A549 (cell line): ENCODE measurements around the gene RABGAP1L. TPM values are rescaled to one million over a fixed set of nuclear protein-coding genes. Genes with fewer than 3 reads are reported as not detected.

Experiments used
- ATAC-seq, 2 experiments: fragments of 200-7000 bp in 1 of 2; fragments of >200 bp in 1 of 2; cut with Nextera tagmentation in 1 of 2; cut with Tn5 transposase in 1 of 2; 3 replicates each; pipeline versions ENCODE4 v1.8.0 to v1.9.1; 2018 to 2020; ENCODE audit warnings: mild to moderate bottlenecking in 1 of 2, moderate library complexity in 1 of 2
- CTCF ChIA-PET: fragments of 300-600 bp; sonication (Branson Sonifier 250); formaldehyde crosslinking; extraction: SDS; loops from one replicate; lab custom pipeline; 2021; ENCODE audit warnings: antibody characterized with exemption, inconsistent platforms; lab: Yijun Ruan, JAX
- POLR2A ChIA-PET: fragments of 350-600 bp; formaldehyde crosslinking; extraction: SDS; loops from one replicate; lab custom pipeline; 2021; ENCODE audit warnings: antibody characterized with exemption, inconsistent platforms; lab: Yijun Ruan, JAX
- DNase-seq, 2 experiments: peaks; one replicate each; pipeline versions ENCODE4 v3.0.0 to v3.0.0-alpha.2; 2011 to 2016; ENCODE audit warnings: low read depth in 1 of 2, low spot score in 1 of 2
- FAIRE-seq: peaks from 2 replicates; lab custom pipeline; 2011; peaks lifted over from hg19 to GRCh38; lab: Jason Lieb, UNC
- H3K27ac ChIP-seq, 2 experiments: fragments of >200 bp; sonication (Bioruptor Twin); formaldehyde crosslinking; 3 replicates each; pipeline ENCODE4 v1.5.1; 2016 to 2017
- H3K4me1 ChIP-seq: fragments of >200 bp; sonication (Bioruptor Twin); formaldehyde crosslinking; 3 replicates; pipeline ENCODE4 v1.6.1; 2016
- H3K4me2 ChIP-seq: fragments of >200 bp; sonication (Bioruptor Twin); formaldehyde crosslinking; 3 replicates; pipeline ENCODE4 v1.6.1; 2016
- H3K4me3 ChIP-seq: fragments of >200 bp; sonication (Bioruptor Twin); formaldehyde crosslinking; 3 replicates; pipeline ENCODE4 v1.5.1; 2016
- H3K9me3 ChIP-seq: fragments of >200 bp; sonication (Bioruptor Twin); formaldehyde crosslinking; 3 replicates; pipeline ENCODE4 v1.6.1; 2016
- BHLHE40 ChIP-seq: IDR thresholded peaks from 2 replicates; pipeline ENCODE4 v1.6.1; 2012; ENCODE audit warnings: low read depth, low read length, inconsistent platforms
- CEBPB ChIP-seq, 2 experiments: fragments of >200 bp in 1 of 2; sonication (Bioruptor Twin) in 1 of 2; formaldehyde crosslinking in 1 of 2; IDR thresholded peaks; 2 replicates each; pipeline ENCODE4 v1.6.1; 2012 to 2016
- CTCF ChIP-seq: fragments of >200 bp; sonication (Bioruptor Twin); formaldehyde crosslinking; IDR thresholded peaks from 3 replicates; pipeline ENCODE4 v1.5.1; 2016
- EHMT2 ChIP-seq: fragments of 200-600 bp; sonication (generic); IDR thresholded peaks from 2 replicates; pipeline ENCODE4 v1.6.1; 2016; ENCODE audit warnings: antibody characterized with exemption, low read depth, mild to moderate bottlenecking, moderate library complexity
- ELK1 ChIP-seq: fragments of 150-350 bp; IDR thresholded peaks from 2 replicates; pipeline ENCODE4 v1.6.1; 2014; ENCODE audit warnings: low read depth, mild to moderate bottlenecking, low read length
- ESRRA ChIP-seq: fragments of 150-350 bp; IDR thresholded peaks from 2 replicates; pipeline ENCODE4 v1.6.1; 2014; ENCODE audit warnings: mild to moderate bottlenecking, low read length, borderline replicate concordance
- FOSL2 ChIP-seq, 2 experiments: fragments of 450-650 bp in 1 of 2; fragments of >200 bp in 1 of 2; sonication (Bioruptor Twin) in 1 of 2; formaldehyde crosslinking; IDR thresholded peaks; 2 replicates each; pipeline versions ENCODE4 v1.5.0 to v1.6.1; 2016 to 2020; ENCODE audit warnings: mild to moderate bottlenecking in 1 of 2, moderate library complexity in 1 of 2
- FOXS1 ChIP-seq: fragments of 250-450 bp; sonication (Bioruptor Pico); IDR thresholded peaks from 2 replicates; pipeline ENCODE4 v1.5.0; 2020; ENCODE audit warnings: mild to moderate bottlenecking, moderate library complexity
- HOXA7 ChIP-seq: fragments of 250-450 bp; sonication (Bioruptor Pico); IDR thresholded peaks from 2 replicates; pipeline ENCODE4 v1.5.0; 2020; ENCODE audit warnings: mild to moderate bottlenecking, moderate library complexity
- JUN ChIP-seq, 2 experiments: fragments of >200 bp; sonication (Bioruptor Twin); formaldehyde crosslinking; IDR thresholded peaks; 2 replicates in 1 of 2; 3 replicates in 1 of 2; pipeline ENCODE4 v1.6.1; 2016 to 2017
- KDM1A ChIP-seq: fragments of 200-600 bp; sonication (generic); IDR thresholded peaks from 2 replicates; pipeline ENCODE4 v1.6.1; 2016; ENCODE audit warnings: low read depth, mild to moderate bottlenecking
- MAX ChIP-seq: IDR thresholded peaks from 2 replicates; pipeline ENCODE4 v1.6.1; 2012
- MAZ ChIP-seq: fragments of 150-350 bp; IDR thresholded peaks from 2 replicates; pipeline ENCODE4 v1.6.1; 2014; ENCODE audit warnings: antibody characterized with exemption, low read depth, low read length, borderline replicate concordance
- MYC ChIP-seq: IDR thresholded peaks from 2 replicates; pipeline ENCODE4 v1.6.1; 2012; ENCODE audit warnings: mild to moderate bottlenecking, inconsistent platforms, low read length, improper control_type of control experiment, borderline replicate concordance
- POLR2A ChIP-seq: IDR thresholded peaks from 2 replicates; pipeline ENCODE4 v1.6.1; 2012; ENCODE audit warnings: mild to moderate bottlenecking, low read length
- RARB ChIP-seq: fragments of 250-450 bp; sonication (Bioruptor Pico); IDR thresholded peaks from 2 replicates; pipeline ENCODE4 v1.8.0; 2021; ENCODE audit warnings: mild to moderate bottlenecking, moderate library complexity
- REST ChIP-seq: fragments of 200-600 bp; sonication (generic); IDR thresholded peaks from 2 replicates; pipeline ENCODE4 v1.6.1; 2016; ENCODE audit warnings: antibody characterized with exemption, mild to moderate bottlenecking, moderate library complexity
- SREBF2 ChIP-seq: fragments of 450-650 bp; IDR thresholded peaks from 2 replicates; pipeline ENCODE4 v1.6.1; 2014; ENCODE audit warnings: mild to moderate bottlenecking, moderate library complexity
- TFCP2L1 ChIP-seq: fragments of 250-450 bp; sonication (Bioruptor Pico); IDR thresholded peaks from 2 replicates; pipeline ENCODE4 v1.5.0; 2021; ENCODE audit warnings: mild to moderate bottlenecking
- TP53 ChIP-seq: fragments of 250-450 bp; sonication (Bioruptor Pico); IDR thresholded peaks from 2 replicates; pipeline ENCODE4 v1.5.0; 2021; ENCODE audit warnings: mild to moderate bottlenecking, moderate library complexity
- USF2 ChIP-seq: fragments of 450-650 bp; IDR thresholded peaks from 2 replicates; pipeline ENCODE4 v1.6.1; 2014; ENCODE audit warnings: antibody characterized with exemption
- ZC3H11A ChIP-seq: fragments of 450-650 bp; IDR thresholded peaks from 2 replicates; pipeline ENCODE4 v1.6.1; 2014; ENCODE audit warnings: antibody characterized with exemption, mild to moderate bottlenecking
- WGBS: methylation state at CpG from one replicate; pipeline ENCODE4 v1.1.6; 2017; ENCODE audit errors: missing lambda C conversion rate; 5-methylcytosine and 5-hydroxymethylcytosine counted together
- polyA plus RNA-seq, 4 experiments: library from polyadenylated mRNA; depleted of rRNA in 3 of 4; stranded (reverse); fragments of >200 nt; fragmentation: RNase III in 1 of 4; extraction: RNeasy Plus Mini Kit Qiagen cat#74134 plus additional on column Dnase treatment in 1 of 4; gene quantifications; 2 replicates in 3 of 4; 3 replicates in 1 of 4; pipeline ENCODE4 v1.2.3, GENCODE V29; 2011 to 2017

Gene RABGAP1L
- polyA plus RNA-seq, 2 of the 4 experiments (the other 2 are of a cell fraction) = 8.2 to 18.6 TPM

GRCh38 chr1:174269989-174270651, 110.8 kb downstream of the RABGAP1L start:
- ChIA-PET POLR2A (no interaction called here), CTCF (interaction anchor here (0.7 to 1.0 kb wide), 2 partner anchors 11 to 457 kb away, joined by 3 read pairs; no protein-coding TSS in a partner anchor)
- Histone ChIP-seq H3K4me2 (no peak overlapping the region), H3K4me1 (no peaks in the 10 kb centered on the region), H3K27ac (no peak overlapping the region), H3K9me3 (no peaks in the 10 kb centered on the region), H3K4me3 (no peak overlapping the region)
- no peak for FAIRE-seq
- no peak for DNase-seq
- no peak for TF ChIP-seq FOXS1
- TF ChIP-seq MYC = no peak
- TF ChIP-seq EHMT2 = no peak
- TF ChIP-seq JUN (IDR thresholded peaks at IDR 0.05) = no peak
- TF ChIP-seq ELK1 = no peak
- 75% methylated on average over 1 of the region's 1 CpG for WGBS
- ATAC-seq = no peak

- no peak for ATAC-seq
- POLR2A ChIA-PET = no interaction called here
- H3K4me2 ChIP-seq = no peak overlapping the region
- no peak for TF ChIP-seq TFCP2L1 (CRISPR knock-in tag)
- TF ChIP-seq POLR2A = no peak
- TF ChIP-seq CTCF = no peak
- no peak for TF ChIP-seq SREBF2
- TF ChIP-seq MAX = no peak
- no peak for TF ChIP-seq ELK1
- TF ChIP-seq REST = no peak
- no peak for TF ChIP-seq MAZ
- no peak for TF ChIP-seq JUN (IDR thresholded peaks at IDR 0.05)
- TF ChIP-seq KDM1A = no peak
- no peak for TF ChIP-seq ZC3H11A
- no peak for TF ChIP-seq CEBPB (IDR thresholded peaks at IDR 0.05)
- TF ChIP-seq FOSL2 (IDR thresholded peaks at IDR 0.05) = no peak
- no peak for TF ChIP-seq FOSL2 (CRISPR knock-in tag; IDR thresholded peaks at IDR 0.05)
- no peak for TF ChIP-seq RARB
- no peak for TF ChIP-seq ESRRA
- TF ChIP-seq USF2 = no peak
- no peak for TF ChIP-seq BHLHE40
- no peak for TF ChIP-seq HOXA7 (CRISPR knock-in tag)
- TF ChIP-seq TP53 = no peak
- TF ChIP-seq, all 56 proteins: peak for 0
- H3K4me3 ChIP-seq = no peak overlapping the region
- H3K9me3 ChIP-seq = no peaks in the 10 kb centered on the region
- H3K4me1 ChIP-seq = no peaks in the 10 kb centered on the region
- CTCF ChIA-PET = interaction anchor here (1.3 kb wide), 1 partner anchor 10 kb away, joined by 7 read pairs; no protein-coding TSS in a partner anchor
- DNase-seq = no peak
- H3K27ac ChIP-seq = no peak overlapping the region
- peak; percentile 59 for FAIRE-seq
Observed at GRCh38 chr1:174273190-174273589, 113.9 kb downstream of the RABGAP1L start.
